OCI-LY7 (cell line): ENCODE measurements around the gene AOX1. TPM values are rescaled to one million over a fixed set of nuclear protein-coding genes. Genes with fewer than 3 reads are reported as not detected.
"Not testable (repeated sequence)": the region's sequence is repeated elsewhere in the genome, so short reads cannot be mapped to it uniquely, and the experiment has no call there.

Experiments
- BruUV-seq: library from RNA; stranded (reverse); fragments of 400-500 nt; replicated peaks from 2 replicates; lab custom pipeline; 2021; lab: Mats Ljungman, UMichigan
- CTCF ChIA-PET: fragments of 300-600 bp; sonication (Branson Sonifier 250); formaldehyde crosslinking; loops from one replicate; lab custom pipeline; 2022; ENCODE audit warnings: antibody characterized with exemption; ENCODE audit not compliant: unreplicated experiment; lab: Charles Lee
- POLR2A ChIA-PET: fragments of 300-600 bp; sonication (Branson Sonifier 250); formaldehyde crosslinking; loops from one replicate; lab custom pipeline; 2022; ENCODE audit warnings: antibody characterized with exemption; lab: Charles Lee
- DNase-seq: peaks from one replicate; pipeline ENCODE4 v3.0.0-alpha.2; 2015; ENCODE audit warnings: low spot score
- H2AFZ ChIP-seq: fragments of 200-600 bp; sonication (generic), shearing (Covaris generic); 2 replicates; pipeline ENCODE4 v1.6.1; 2014; ENCODE audit warnings: mild to moderate bottlenecking, antibody characterized with exemption, low read length, moderate library complexity
- H3K27ac ChIP-seq: fragments of 200-600 bp; sonication (generic); 2 replicates; pipeline ENCODE4 v1.5.1; 2014; ENCODE audit warnings: mixed run types, low read depth, mild to moderate bottlenecking, moderate library complexity, low read length, inconsistent platforms; ENCODE audit not compliant: poor library complexity, severe bottlenecking
- H3K36me3 ChIP-seq: fragments of 200-600 bp; sonication (generic); 2 replicates; pipeline ENCODE4 v1.6.1; 2014; ENCODE audit warnings: mild to moderate bottlenecking, antibody characterized with exemption, low read length, moderate library complexity, mixed read lengths; ENCODE audit not compliant: insufficient read depth
- H3K4me1 ChIP-seq: fragments of 200-600 bp; sonication (generic); 2 replicates; pipeline ENCODE4 v1.5.1; 2014; ENCODE audit warnings: mild to moderate bottlenecking, low read length; ENCODE audit not compliant: insufficient read depth, poor library complexity, severe bottlenecking
- H3K4me2 ChIP-seq: fragments of 200-600 bp; sonication (generic); 2 replicates; pipeline ENCODE4 v1.6.1; 2014; ENCODE audit warnings: mild to moderate bottlenecking, low read length
- H3K4me3 ChIP-seq: fragments of 200-600 bp; sonication (generic); 2 replicates; pipeline ENCODE4 v1.5.1; 2014; ENCODE audit warnings: mild to moderate bottlenecking, low read depth, low read length; ENCODE audit not compliant: poor library complexity, severe bottlenecking
- H3K79me2 ChIP-seq: fragments of 200-600 bp; sonication (generic); 2 replicates; pipeline ENCODE4 v1.6.1; 2016; ENCODE audit warnings: low read depth, mild to moderate bottlenecking, low read length, moderate library complexity, mixed read lengths; ENCODE audit not compliant: insufficient read depth
- H3K9me2 ChIP-seq: fragments of 200-600 bp; sonication (generic); 2 replicates; pipeline ENCODE4 v1.6.1; 2016; ENCODE audit warnings: mild to moderate bottlenecking, low read length, mixed read lengths; ENCODE audit not compliant: insufficient read depth
- H3K9me3 ChIP-seq: fragments of 200-600 bp; sonication (generic); 2 replicates; pipeline ENCODE4 v1.6.1; 2014; ENCODE audit warnings: mild to moderate bottlenecking, mixed run types, low read length, mixed read lengths
- H4K20me1 ChIP-seq: fragments of 200-600 bp; sonication (generic); 2 replicates; pipeline ENCODE4 v1.6.1; 2014; ENCODE audit warnings: mild to moderate bottlenecking, antibody characterized with exemption, low read length, moderate library complexity, mixed read lengths; ENCODE audit not compliant: insufficient read depth
- EZH2phosphoT487 ChIP-seq: fragments of 200-600 bp; sonication (generic); IDR thresholded peaks from 2 replicates; pipeline ENCODE4 v1.6.1; 2018; ENCODE audit warnings: low read depth, borderline replicate concordance, mild to moderate bottlenecking, mixed run types, antibody characterized with exemption, low read length, moderate library complexity, mixed read lengths
- intact Hi-C: fragments of 100-400 bp; cut with micrococcal nuclease; formaldehyde crosslinking; loops from one replicate; pipeline ENCODE4 v1.10.0; 2022; ENCODE audit not compliant: unreplicated experiment
- total RNA-seq, 2 experiments: library from RNA; depleted of rRNA in 1 of 2; stranded (reverse); fragments of >200 nt in 1 of 2; shearing (Covaris generic) in 1 of 2; gene quantifications; 2 replicates each; pipeline ENCODE4 v1.2.3, GENCODE V29; 2014 to 2022
- TF ChIP-seq, protein P1 (sequence below): fragments of 200-600 bp; sonication (generic); conservative IDR thresholded peaks from 2 replicates; pipeline ENCODE4 v1.5.1; 2014; ENCODE audit warnings: mild to moderate bottlenecking, antibody characterized with exemption, low read length, moderate library complexity, mixed read lengths

AOX1 gene
- total RNA-seq, 2 experiments from 2014 or later, result 0.06 TPM; not detected in 1

DNA sequence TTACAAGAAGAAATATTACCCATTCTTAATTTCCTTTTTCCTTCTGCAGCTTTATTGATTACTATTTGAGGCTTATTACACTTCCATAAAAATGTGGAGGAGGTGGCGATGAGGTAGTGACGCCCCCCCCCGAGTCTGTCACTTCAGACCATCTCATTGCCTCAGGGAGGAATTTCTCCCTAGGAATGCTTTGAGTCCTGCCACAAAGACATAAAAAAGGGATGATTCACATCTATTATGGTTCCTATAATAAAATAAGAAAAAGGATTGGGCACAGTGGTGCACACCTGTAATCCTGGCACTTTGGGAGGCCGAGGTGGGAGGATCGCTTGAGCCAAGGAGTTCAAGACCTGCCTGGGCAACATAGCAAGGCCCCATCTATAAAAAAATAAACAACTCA is 93.7 kb downstream of the AOX1 start:
- no peak for TF ChIP-seq EZH2phosphoT487
- TF ChIP-seq, protein P1, sequence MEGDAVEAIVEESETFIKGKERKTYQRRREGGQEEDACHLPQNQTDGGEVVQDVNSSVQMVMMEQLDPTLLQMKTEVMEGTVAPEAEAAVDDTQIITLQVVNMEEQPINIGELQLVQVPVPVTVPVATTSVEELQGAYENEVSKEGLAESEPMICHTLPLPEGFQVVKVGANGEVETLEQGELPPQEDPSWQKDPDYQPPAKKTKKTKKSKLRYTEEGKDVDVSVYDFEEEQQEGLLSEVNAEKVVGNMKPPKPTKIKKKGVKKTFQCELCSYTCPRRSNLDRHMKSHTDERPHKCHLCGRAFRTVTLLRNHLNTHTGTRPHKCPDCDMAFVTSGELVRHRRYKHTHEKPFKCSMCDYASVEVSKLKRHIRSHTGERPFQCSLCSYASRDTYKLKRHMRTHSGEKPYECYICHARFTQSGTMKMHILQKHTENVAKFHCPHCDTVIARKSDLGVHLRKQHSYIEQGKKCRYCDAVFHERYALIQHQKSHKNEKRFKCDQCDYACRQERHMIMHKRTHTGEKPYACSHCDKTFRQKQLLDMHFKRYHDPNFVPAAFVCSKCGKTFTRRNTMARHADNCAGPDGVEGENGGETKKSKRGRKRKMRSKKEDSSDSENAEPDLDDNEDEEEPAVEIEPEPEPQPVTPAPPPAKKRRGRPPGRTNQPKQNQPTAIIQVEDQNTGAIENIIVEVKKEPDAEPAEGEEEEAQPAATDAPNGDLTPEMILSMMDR, result no peak
- Histone ChIP-seq H3K4me2 (no peak overlapping the region), H4K20me1 (no peaks in the 10 kb centered on the region), H3K79me2 (no peaks in the 10 kb centered on the region), H2AFZ (no peak overlapping the region), H3K4me3 (no peak overlapping the region), H3K36me3 (no peaks in the 10 kb centered on the region), H3K9me2 (no peaks in the 10 kb centered on the region), H3K27ac (no peak overlapping the region), H3K4me1 (no peaks in the 10 kb centered on the region), H3K9me3 (no peaks in the 10 kb centered on the region)
- intact Hi-C loops, result no loop called here
- DNase-seq, result no peak
- BruUV-seq, result no TSS peak
- POLR2A ChIA-PET, result interaction anchor here (1.0 to 1.1 kb wide), 2 partner anchors 10 to 14 kb away, joined by 3 read pairs; no protein-coding TSS in a partner anchor
- CTCF ChIA-PET, result no interaction called here

DNA sequence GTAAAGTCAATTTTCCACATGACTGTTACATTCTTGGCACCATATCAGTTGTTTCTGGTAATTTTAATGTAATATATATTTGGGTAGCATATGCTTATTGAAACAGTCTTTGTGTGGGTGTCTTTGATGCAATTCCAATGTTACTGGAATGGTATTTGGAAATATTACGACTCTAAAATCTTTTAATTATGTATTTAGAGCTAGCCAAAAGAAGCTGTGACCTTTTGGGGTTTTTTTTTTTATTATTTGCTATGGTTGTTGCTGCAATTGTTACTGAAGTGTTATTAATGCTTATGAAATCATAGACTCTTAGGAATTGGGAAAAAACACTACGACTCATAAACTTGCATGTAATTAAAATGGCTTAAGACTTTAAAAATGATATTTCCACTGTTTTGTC is 95.9 kb downstream of the AOX1 start:
- H3K4me3 ChIP-seq, result no peak overlapping the region
- no peaks in the 10 kb centered on the region for H3K4me1 ChIP-seq
- CTCF ChIA-PET, result no interaction called here
- TF ChIP-seq, protein P1, result no peak
- TF ChIP-seq EZH2phosphoT487, result no peak
- DNase-seq, result no peak
- H2AFZ ChIP-seq, result no peak overlapping the region
- intact Hi-C loops, result no loop called here
- no peaks in the 10 kb centered on the region for H4K20me1 ChIP-seq
- no peaks in the 10 kb centered on the region for H3K9me3 ChIP-seq
- no TSS peak for BruUV-seq
- H3K27ac ChIP-seq, result no peak overlapping the region
- POLR2A ChIA-PET, result interaction anchor here (0.6 kb wide), 1 partner anchor 184 kb away, joined by 3 read pairs; no protein-coding TSS in a partner anchor
- H3K4me2 ChIP-seq, result no peak overlapping the region
- H3K36me3 ChIP-seq, result no peaks in the 10 kb centered on the region
- H3K9me2 ChIP-seq, result no peaks in the 10 kb centered on the region
- no peaks in the 10 kb centered on the region for H3K79me2 ChIP-seq

DNA sequence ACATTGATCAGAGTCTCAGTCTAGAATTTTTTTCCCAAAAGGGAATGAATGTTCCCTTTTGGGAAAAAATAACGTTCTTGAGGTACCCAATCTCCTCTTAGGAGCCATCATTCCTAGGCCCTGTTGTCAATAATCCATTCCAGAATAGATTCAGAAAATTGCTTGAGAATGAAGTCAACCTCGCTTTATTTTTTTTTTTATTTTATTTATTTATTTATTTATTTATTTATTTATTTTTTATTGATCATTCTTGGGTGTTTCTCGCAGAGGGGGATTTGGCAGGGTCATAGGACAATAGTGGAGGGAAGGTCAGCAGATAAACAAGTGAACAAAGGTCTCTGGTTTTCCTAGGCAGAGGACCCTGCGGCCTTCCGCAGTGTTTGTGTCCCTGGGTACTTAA is 96.6 kb downstream of the AOX1 start:
- H3K4me3 ChIP-seq, CTCF ChIA-PET, BruUV-seq, H3K9me2 ChIP-seq, H3K27ac ChIP-seq, intact Hi-C loops, POLR2A ChIA-PET, H3K36me3 ChIP-seq, DNase-seq, H3K4me2 ChIP-seq, H2AFZ ChIP-seq, H3K9me3 ChIP-seq, H4K20me1 ChIP-seq, H3K79me2 ChIP-seq, H3K4me1 ChIP-seq: not testable (repeated sequence)
